Measurements from ENCODE around the gene SOX6. TPM values are rescaled to one million over a fixed set of nuclear protein-coding genes. Genes with fewer than 3 reads are reported as not detected.
"Not testable (repeated sequence)": the region's sequence is repeated elsewhere in the genome, so short reads cannot be mapped to it uniquely, and the experiment has no call there.

The SOX6 gene
- total RNA-seq, 2 experiments from 2014 or later, result 0.13 TPM; not detected in 1

GRCh38 chr11:16030664-16031063 lies 325.7 kb downstream of the SOX6 start:
- H3K4me1 ChIP-seq (ENCODE audit: insufficient read depth, low read length, poor library complexity, severe bottlenecking), result no peaks in the 10 kb centered on the region
- intact Hi-C loops (cut with micrococcal nuclease; ENCODE audit: unreplicated experiment), result no loop called here
- H3K79me2 ChIP-seq (ENCODE audit: insufficient read depth, low read depth, low read length), result no peaks in the 10 kb centered on the region
- no peak for TF ChIP-seq CTCF (conservative IDR thresholded peaks at IDR 0.05; ENCODE audit: low read length)
- ChIA-PET POLR2A (interaction anchor here (0.6 to 0.7 kb wide), 2 partner anchors 33 to 699 kb away, joined by 3 read pairs; no protein-coding TSS in a partner anchor), CTCF (ENCODE audit: unreplicated experiment) (no interaction called here)
- no peaks in the 10 kb centered on the region for H3K9me3 ChIP-seq (ENCODE audit: low read length)
- no TSS peak for BruUV-seq (replicated peaks)
- no peaks in the 10 kb centered on the region for H3K36me3 ChIP-seq (ENCODE audit: insufficient read depth, low read length)
- H2AFZ ChIP-seq (ENCODE audit: low read length), result no peak overlapping the region
- H3K4me3 ChIP-seq (ENCODE audit: low read depth, low read length, poor library complexity, severe bottlenecking), result no peak overlapping the region
- no peaks in the 10 kb centered on the region for H3K9me2 ChIP-seq (ENCODE audit: insufficient read depth, low read length)
- H3K27ac ChIP-seq (ENCODE audit: low read depth, low read length, poor library complexity, severe bottlenecking), result no peak overlapping the region
- H4K20me1 ChIP-seq (ENCODE audit: insufficient read depth, low read length), result no peaks in the 10 kb centered on the region
- H3K4me2 ChIP-seq (ENCODE audit: low read length), result no peak overlapping the region
- no peak for DNase-seq (ENCODE audit: low spot score)

- H2AFZ ChIP-seq (ENCODE audit: low read length); DNase-seq (ENCODE audit: low spot score); H3K27ac ChIP-seq (ENCODE audit: low read depth, low read length, poor library complexity, severe bottlenecking); BruUV-seq (replicated peaks); H4K20me1 ChIP-seq (ENCODE audit: insufficient read depth, low read length); H3K9me2 ChIP-seq (ENCODE audit: insufficient read depth, low read length); intact Hi-C loops (cut with micrococcal nuclease; ENCODE audit: unreplicated experiment); H3K4me2 ChIP-seq (ENCODE audit: low read length); CTCF ChIA-PET (ENCODE audit: unreplicated experiment); H3K4me3 ChIP-seq (ENCODE audit: low read depth, low read length, poor library complexity, severe bottlenecking); H3K4me1 ChIP-seq (ENCODE audit: insufficient read depth, low read length, poor library complexity, severe bottlenecking); H3K79me2 ChIP-seq (ENCODE audit: insufficient read depth, low read depth, low read length); H3K36me3 ChIP-seq (ENCODE audit: insufficient read depth, low read length); H3K9me3 ChIP-seq (ENCODE audit: low read length): not testable (repeated sequence)
- POLR2A ChIA-PET, result interaction anchor here (0.7 kb wide), 1 partner anchor 18 kb away, joined by 4 read pairs; no protein-coding TSS in a partner anchor
These were observed 327.2 kb downstream of the SOX6 start for GRCh38 chr11:16029151-16029550.

- ChIA-PET CTCF (ENCODE audit: unreplicated experiment) (no interaction called here), POLR2A (no interaction called here)
- no peaks in the 10 kb centered on the region for H3K36me3 ChIP-seq (ENCODE audit: insufficient read depth, low read length)
- H2AFZ ChIP-seq (ENCODE audit: low read length), result no peak overlapping the region
- H3K9me2 ChIP-seq (ENCODE audit: insufficient read depth, low read length), result no peaks in the 10 kb centered on the region
- no peaks in the 10 kb centered on the region for H3K79me2 ChIP-seq (ENCODE audit: insufficient read depth, low read depth, low read length)
- no peaks in the 10 kb centered on the region for H3K9me3 ChIP-seq (ENCODE audit: low read length)
- TF ChIP-seq EZH2phosphoT487 (IDR thresholded peaks at IDR 0.05; ENCODE audit: borderline replicate concordance, low read depth, low read length), result no peak
- no peak for TF ChIP-seq CTCF (conservative IDR thresholded peaks at IDR 0.05; ENCODE audit: low read length)
- intact Hi-C loops (cut with micrococcal nuclease; ENCODE audit: unreplicated experiment), result no loop called here
- no TSS peak for BruUV-seq (replicated peaks)
- no peaks in the 10 kb centered on the region for H4K20me1 ChIP-seq (ENCODE audit: insufficient read depth, low read length)
- no peaks in the 10 kb centered on the region for H3K4me1 ChIP-seq (ENCODE audit: insufficient read depth, low read length, poor library complexity, severe bottlenecking)
- H3K4me3 ChIP-seq (ENCODE audit: low read depth, low read length, poor library complexity, severe bottlenecking), result no peak overlapping the region
- no peak overlapping the region for H3K27ac ChIP-seq (ENCODE audit: low read depth, low read length, poor library complexity, severe bottlenecking)
- no peak overlapping the region for H3K4me2 ChIP-seq (ENCODE audit: low read length)
- no peak for DNase-seq (ENCODE audit: low spot score)
These were observed 327.9 kb downstream of the SOX6 start for GRCh38 chr11:16028419-16028818.

Data from OCI-LY7 (cell line).